GM19328 (cell line): ENCODE measurements around the gene TDP1.
"Not testable (repeated sequence)": the region's sequence is repeated elsewhere in the genome, so short reads cannot be mapped to it uniquely, and the experiment has no call there.

ENCODE experiments used
- ATAC-seq: cut with Tn5 transposase; IDR thresholded peaks from one replicate; pipeline ENCODE4 v1.9.1; 2021; ENCODE audit warnings: mild to moderate bottlenecking, moderate library complexity; ENCODE audit not compliant: unreplicated experiment

TDP1 gene

DNA sequence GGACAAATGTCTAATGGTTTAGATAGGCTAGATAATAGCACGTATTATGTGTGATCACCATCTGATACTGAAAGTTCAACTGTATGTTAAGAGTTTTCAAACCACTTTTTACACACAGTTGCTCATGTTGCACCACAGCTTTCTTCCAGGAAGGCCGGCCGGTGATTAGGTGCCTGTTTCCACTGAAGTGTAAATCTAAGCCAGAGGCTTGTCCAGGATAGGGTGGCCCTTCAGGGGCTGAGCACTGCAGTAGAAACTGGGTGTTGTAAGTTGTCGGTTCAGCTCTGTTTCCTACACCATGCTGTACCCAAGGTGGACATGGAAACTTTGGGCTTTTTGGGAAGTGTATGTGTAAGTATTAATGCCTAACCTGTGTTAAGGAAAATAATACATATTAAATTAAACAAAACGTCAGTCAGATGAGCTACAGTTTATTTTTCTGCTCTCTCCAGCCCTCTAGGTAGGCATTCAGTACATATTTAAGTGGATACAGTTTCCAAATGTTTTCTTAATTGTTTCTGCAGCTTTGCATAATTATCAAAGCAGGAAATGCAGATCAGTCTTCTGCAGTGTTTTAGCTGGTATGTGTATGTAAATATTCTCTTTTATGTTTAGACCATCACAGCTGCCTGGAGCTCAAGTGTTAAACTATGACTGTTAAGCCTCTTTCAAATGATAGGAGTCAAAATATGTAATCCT is 30.9 kb downstream of the TDP1 start:
- ATAC-seq: no peak

DNA sequence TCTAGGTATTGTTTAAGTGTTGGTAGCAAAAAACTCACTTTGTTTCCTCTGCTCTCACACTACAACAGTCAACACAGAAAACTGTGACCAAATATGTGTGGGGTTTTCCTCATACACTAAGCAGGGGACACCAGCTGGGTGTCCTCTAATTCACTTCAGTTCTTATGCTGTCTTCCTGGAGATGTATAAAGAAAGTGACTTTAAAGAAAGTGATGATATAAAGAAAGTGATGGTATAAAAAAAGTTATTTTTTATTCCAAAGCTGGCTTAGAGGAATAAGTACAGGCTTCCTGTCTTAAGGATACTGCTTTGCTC is 31.4 kb downstream of the TDP1 start:
- ATAC-seq: no peak

DNA sequence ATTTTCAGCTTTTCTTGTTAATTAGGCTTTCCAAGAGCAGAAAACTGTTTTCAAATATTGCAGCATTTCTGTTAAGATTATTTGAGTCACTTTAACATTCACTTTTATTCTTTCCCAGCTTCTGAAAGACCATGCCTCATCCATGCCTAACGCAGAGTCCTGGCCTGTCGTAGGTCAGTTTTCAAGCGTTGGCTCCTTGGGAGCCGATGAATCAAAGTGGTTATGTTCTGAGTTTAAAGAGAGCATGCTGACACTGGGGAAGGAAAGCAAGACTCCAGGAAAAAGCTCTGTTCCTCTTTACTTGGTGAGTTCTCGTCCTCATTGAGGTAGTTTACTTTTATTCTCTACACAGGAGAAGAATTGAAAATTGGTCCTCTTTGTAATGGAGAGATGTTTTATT is 33.1 kb downstream of the TDP1 start:
- ATAC-seq: no peak

DNA sequence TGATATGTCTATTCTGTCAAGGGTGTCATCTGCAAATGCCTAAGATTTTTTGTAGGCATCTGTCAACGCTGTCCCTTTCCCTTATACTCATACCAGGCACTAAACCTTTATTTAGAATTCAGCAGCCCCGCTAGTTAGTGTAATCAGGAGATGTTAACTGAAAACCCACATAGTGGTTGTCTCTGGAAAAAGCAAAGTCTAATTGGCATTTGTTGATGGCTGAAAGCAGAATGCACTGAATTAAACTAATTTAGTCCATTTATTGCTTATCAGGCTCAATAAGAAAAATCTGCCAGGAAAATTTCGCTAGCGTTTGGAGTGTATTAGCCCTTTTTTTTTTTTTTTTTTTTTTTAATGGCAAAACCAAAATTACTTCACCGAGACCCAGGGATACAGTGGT is 34.5 kb downstream of the TDP1 start:
- no peak for ATAC-seq

DNA sequence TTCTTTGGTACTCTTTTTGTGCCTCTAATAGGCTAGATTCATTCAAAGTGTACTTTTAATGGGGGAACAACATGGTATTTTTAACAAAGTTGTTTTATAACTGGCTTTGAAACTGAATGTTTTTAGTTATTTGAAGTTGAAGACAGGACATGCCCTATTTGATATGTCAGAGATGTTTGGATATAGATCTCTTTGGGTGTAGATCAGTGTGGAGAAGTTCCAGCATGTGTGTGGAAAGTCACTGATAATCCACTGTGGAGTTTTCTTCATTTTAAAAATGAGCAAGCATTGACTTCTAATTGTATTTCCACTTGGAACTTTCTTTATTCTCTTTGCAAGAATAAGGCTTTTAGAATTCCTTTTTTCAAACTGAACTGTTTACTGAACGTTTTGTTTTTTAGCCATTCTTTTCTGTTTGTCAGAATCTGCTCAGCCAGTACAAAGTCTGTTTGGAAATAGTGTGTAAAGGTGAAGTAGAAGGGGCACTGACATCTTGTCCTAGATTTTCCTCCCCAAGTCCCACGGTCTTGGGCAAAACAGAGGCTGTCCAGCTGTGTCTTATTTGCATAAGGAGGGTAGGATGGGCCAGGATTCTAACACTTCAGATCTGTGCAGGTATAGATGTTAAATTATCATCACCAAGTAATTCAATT is 35.0 kb downstream of the TDP1 start:
- ATAC-seq: no peak

DNA sequence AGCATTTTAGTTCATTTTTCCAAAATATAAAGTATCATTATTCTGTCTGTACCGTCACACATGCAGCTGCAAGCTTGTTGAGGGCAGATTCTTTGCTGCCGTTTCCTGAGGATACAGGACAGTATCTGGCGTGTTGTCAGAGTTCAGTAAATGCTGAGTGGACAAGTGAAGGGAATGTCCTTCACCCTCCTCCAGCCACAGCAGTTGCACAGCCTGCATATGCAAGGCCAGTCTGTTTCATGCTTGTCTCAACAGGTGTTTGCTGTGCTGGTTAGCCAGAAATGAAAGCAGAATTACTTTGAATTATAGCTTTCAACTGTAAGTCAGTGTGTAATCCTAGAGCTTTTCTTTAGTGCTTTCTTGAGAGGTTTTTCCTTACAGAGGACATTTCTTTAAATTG is 36.5 kb downstream of the TDP1 start:
- ATAC-seq: no peak

DNA sequence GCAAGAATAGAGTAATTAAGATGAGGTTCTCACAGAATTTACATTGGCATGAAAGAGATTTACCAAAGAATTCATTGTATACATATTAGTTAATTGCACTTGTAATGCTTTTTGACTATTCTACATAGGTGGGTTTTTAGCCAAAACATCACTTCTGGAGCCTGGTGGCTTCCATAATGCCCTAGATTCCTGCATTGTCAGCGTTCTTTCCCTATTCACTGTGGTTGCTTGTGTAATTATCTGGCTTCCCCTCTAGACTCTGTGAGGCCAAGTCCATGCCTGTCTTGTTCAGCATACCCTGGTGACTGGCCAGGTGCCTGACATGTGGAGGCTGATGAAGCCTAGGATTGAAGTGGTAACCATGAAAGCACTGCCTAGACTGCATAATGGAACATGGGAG is 41.2 kb downstream of the TDP1 start:
- ATAC-seq: no peak

DNA sequence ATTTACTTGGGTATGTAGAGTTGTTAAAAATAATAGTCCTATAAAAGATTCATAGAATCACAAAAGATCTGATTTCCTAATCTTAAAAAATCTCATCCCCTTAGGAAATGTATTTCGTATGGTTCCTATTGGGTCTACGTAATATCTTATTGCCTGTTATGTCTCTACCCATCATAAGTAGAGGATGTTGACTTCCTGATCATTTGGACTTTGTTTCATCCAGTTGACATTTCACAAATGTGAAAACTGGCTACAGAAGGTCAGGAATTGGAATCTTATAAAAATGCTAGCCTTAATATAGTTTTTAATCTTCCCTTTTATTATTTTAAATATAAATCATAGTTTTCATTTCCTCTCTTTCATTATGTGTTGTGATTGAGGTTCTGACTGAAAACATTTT is 45.2 kb downstream of the TDP1 start:
- ATAC-seq: no peak

DNA sequence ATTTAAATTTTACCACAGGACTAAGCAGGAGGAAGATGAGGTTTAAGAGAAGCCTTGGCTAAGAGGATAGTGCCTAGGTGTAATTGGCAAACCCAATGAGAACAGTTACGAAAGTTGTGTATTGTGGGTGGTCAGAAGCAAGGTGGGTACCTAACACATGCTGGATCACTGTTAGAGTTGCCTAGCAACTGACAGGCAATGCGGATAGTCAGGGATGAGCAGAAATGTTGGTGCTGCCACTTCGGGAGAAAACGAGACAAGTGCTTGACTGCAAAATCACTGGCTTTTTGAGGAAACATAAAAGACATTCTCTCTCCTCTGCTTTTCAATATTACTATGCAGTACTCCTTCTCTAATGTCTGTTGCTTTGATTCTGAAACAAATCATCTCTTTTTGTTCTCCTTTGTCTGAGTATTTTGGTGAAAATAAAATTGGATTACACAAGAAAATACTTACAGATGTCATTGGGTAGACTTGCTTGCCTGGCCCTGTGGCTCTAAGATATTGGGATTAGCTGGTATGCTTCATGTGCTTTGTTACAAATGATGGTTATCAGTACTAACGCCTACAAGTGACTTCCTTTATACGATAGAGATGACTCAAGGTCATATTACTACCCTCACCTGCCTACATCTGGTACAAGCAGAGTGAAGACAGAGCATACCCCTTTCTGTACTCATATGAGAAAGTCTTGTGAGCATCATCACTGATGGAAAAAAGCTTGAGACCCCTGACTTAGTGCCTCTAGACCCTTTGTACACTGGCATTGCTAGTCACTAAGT is 48.0 kb downstream of the TDP1 start:
- no peak for ATAC-seq

DNA sequence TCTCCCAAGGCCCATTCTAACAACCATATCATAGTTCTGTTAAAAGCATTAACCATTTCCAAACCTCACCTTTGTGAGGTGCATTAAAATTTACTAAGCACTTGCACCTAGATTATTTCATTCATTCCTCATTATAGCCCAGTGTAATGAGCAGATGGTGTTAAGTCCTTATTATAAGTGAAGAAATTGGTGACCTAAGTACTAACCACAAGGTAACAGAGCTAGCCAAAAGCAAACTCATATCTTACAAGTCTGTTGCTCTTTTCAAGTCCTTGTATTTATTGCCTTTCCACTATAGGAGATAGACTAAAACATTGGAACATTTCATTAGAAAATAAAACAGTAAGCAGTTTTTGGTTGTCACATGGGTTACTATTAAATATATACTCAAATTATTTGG is 49.7 kb downstream of the TDP1 start:
- no peak for ATAC-seq

DNA sequence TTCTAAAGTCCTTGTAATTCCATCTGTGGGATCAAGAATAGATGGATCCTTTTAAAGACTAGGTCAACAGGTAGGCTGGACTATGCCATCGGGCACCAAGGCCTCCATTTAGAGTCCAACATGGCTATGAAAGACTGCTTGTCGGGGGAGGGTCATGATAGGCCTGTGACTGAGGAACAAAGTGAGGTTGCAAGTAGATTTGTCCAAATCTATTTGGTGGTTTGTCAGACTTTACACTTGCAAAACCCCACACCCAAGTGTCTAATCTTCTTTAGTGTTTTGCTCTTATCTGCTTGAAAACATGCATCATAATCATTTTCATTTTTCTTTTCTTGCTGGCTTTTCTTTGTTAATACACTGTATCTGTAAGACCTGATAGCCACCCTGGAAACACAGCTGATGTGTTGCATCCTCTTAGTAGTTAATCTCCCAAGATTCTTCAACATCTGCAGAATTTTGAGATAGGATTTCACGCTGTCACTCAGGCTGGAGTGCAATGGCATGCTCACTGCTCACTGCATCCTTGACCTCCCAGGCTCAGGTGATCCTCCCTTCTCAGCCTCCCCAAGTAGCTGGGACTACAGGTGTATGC is 50.3 kb downstream of the TDP1 start:
- no peak for ATAC-seq

DNA sequence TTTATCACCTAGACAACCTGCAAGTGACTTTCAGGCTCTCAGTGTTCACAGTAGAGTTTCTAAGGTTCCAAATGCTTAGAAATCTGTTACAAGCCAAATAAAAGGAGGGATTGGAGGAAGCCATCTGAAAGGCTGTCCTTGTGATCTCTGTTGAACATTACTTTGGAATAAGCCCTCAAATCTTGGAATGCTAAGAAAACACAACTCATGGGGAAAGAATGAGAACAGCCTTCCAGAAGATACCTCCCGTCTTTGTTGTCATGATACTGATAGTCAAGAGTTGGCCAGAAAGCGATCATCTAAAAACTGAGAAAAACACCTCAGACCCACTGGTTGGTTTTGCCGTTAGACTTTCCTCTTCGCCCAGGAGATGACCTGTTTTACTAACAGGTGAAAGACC is 61.6 kb downstream of the TDP1 start:
- ATAC-seq: no peak

DNA sequence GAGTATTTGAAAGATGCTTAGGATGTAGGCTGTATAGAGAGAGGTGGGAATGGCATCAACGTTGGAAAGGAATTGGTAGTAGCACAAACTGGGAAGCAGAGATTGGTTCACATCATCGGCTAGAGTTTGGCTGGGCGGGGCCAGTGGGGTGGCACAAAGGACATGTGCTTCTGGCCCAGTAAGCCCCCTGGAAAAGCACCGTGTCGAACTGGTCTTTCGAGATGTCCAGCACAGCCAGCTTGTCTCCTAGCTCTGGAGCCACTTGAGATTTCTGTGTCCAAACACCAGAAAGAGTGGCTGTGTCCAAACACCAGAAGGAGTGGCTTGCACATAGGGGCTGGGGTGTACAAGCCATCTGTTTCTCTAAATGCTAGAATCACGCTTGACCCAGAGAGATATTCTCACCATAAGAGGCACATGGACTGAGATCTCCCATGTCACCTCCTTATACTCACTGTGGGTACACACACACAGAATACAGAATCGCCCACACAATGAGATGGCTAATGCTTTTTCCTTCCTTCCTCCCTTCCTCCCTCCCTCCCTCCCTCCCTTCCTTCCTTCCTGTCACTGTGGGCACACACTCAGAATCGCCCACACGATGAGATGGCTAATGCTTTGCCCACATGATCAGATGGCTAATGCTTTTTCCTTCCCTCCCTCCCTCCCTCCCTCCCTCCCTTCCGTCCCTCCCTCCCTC is 64.2 kb downstream of the TDP1 start:
- ATAC-seq: no peak

DNA sequence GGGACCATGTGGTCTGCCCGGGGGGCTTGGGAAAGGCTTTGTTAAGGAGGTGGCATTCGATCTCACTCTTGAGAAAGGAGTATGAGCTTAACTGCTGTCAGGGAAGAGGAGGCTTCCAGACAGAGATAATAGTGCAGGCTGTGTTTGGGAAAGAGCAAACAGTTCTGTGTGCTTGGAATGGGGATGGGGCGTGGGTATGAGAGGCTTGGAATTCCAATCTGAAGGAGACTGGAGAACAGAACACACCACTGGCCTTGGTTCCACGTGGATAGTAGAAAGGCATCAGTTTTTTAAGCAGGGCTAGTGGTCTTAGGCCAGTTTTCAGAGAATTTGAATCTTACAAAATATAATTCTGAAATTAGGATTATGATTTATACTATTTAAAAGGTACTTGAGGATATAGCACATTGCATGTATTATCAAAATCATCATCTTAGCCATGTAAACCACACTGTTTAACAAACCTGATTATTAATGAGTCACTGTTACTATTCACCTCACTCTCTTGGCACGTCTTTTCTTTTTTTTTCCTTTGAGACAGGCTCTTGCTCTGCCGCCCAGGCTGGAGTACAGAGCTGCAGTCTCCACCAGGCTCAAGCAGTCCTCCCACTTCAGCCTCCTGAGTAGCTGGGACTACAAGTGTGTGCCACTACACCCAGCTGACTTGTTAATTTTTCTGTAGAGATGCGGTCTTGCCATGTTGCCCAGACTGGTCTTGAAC is 67.6 kb downstream of the TDP1 start:
- ATAC-seq: no peak

DNA sequence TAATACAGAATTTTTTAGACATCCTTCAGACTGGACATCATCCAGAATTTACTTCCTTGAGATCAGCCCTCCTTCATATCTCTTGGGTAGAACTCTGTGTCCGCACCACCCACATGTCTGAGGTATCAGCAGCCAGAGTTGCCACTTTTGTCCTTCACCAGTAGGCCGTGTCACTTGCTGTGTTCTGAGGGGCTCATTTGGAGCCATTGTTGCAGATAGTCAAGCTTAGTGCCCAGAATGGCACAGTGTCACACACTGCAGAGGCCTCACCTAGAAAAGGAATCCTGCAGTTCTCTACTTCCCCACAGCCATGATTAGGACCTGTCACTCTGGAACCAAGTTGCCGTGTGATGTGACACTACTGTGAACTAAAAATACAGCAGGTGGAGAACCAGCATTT is 69.2 kb downstream of the TDP1 start:
- no peak for ATAC-seq

DNA sequence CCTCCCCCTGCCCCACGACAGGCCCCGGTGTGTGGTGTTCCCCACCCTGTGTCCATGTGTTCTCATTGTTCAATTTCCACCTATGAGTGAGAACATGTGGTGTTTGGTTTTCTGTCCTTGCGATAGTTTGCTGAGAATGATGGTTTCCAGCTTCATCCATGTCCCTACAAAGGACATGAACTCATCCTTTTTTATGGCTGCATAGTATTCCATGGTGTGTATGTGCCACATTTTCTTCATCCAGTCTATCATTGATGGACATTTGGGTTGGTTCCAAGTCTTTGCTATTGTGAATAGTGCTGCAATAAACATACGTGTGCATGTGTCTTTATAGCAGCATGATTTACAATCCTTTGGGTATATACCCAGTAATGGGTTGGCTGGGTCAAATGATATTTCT is 70.9 kb downstream of the TDP1 start:
- ATAC-seq: not testable (repeated sequence)

DNA sequence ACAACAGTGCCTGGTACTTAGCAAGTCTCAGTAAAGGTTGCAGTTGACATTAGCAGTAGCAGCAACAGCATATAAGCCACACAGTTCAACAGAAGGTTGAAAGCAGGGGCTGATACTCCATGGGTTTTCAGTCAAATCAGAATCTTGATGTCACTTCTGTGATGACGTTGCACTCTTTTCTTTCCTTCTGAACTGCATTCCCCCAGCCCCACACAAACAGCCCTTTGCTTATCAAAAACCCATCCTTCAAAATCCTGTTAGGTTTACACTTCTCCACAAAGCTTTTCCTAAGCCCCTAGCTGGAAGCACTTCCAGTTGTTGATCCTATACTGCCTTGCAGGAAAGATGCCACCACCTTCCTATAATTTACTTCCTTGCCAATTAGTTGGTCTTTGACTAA is 72.1 kb downstream of the TDP1 start:
- no peak for ATAC-seq

DNA sequence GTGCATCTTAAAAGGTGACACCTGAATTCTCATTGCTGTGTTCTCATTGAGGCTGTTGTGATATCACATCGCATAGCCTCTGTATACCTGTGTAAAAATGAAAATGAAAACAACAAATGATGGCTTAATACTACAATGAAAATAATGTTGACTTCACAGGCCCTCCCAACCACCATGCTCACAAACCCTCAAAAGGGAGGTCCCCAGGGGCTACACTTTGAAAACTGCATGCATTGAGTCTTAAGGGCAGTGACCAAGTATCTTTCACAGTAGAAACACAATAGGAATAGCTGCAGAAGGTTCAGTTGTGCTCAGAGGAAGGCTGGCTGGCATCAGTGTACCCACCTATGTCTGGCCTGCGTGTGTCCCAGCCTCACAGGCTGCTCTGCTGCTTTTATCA is 78.4 kb downstream of the TDP1 start:
- ATAC-seq: no peak

DNA sequence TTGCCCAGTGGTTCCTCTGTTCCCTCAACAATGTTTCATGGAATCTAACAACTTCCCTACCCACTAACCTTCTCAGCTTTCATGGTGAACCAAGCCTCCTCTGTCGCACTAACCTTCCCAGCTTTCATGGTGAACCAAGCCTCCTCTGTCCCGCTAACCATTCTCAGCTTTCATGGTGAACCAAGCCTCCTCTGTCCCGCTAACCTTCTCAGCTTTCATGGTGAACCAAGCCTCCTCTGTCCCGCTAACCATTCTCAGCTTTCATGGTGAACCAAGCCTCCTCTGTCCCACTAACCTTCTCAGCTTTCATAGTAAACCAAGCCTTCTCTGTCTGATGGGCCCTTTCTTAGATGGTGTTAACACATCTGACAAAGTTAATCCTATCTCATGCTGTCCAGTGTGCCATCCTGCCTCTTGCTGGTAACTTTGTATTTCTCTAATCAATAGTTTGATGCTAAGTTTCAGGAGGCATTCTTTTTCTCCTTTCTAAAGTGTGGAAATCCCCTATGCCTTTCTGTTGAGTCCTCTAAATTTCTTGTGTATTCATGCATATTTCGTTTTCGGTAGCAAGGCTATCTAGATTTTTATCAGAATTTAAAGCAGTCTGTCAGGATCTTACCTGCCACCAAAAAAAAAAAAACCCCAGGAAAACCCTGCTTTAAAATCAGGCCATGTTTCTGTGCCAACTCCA is 79.3 kb downstream of the TDP1 start:
- no peak for ATAC-seq
